Dermis blood vessel endothelial cell (primary cell): ENCODE data around the gene ZNF485. TPM values are rescaled to one million over a fixed set of nuclear protein-coding genes. Genes with fewer than 3 reads are reported as not detected.

Experiments used
- total RNA-seq: library from RNA; depleted of rRNA; stranded (reverse); fragments of >200 nt; gene quantifications from 2 replicates; pipeline ENCODE4 v1.2.3, GENCODE V29; 2014

ZNF485 gene
- total RNA-seq, 1 donor from 2014 or later: 1.0 TPM

Other genes with a start within 250 kb of the ZNF485 start
- gene FXYD4, start 234.8 kb upstream of the ZNF485 start, total RNA-seq: not detected in 2 replicates
- 280 and 325 TPM in 2 replicates for gene HNRNPF, start 197.3 kb upstream of the ZNF485 start, total RNA-seq
- 2.7 TPM in 2 replicates for gene ZNF487, start 169.3 kb upstream of the ZNF485 start, total RNA-seq
- gene ZNF239, start 31.8 kb upstream of the ZNF485 start, total RNA-seq: 0.51 and 0.84 TPM in 2 replicates
- 14.1 and 34.4 TPM in 2 replicates for gene ZNF32, start 42.4 kb downstream of the ZNF485 start, total RNA-seq